HUES6 (cell line): ENCODE data around the gene ZNF862.

Source experiments
- H3K27ac ChIP-seq: 2 replicates; pipeline ENCODE4 v1.7.0; 2013; ENCODE audit warnings: low read depth, mild to moderate bottlenecking, low read length, inconsistent platforms
- H3K27me3 ChIP-seq: 2 replicates; pipeline ENCODE4 v1.6.1; 2013; ENCODE audit warnings: low read length; ENCODE audit not compliant: control insufficient read depth, insufficient read depth
- H3K36me3 ChIP-seq: 2 replicates; pipeline ENCODE4 v1.6.1; 2013; ENCODE audit warnings: low read length; ENCODE audit not compliant: control insufficient read depth, insufficient read depth
- H3K4me1 ChIP-seq: 2 replicates; pipeline ENCODE4 v1.6.1; 2013; ENCODE audit warnings: low read length; ENCODE audit not compliant: control insufficient read depth, insufficient read depth
- H3K4me3 ChIP-seq: 2 replicates; pipeline ENCODE4 v1.5.1; 2013; ENCODE audit warnings: low read depth, low read length
- H3K9ac ChIP-seq: one replicate; pipeline ENCODE4 v1.6.1; 2013; ENCODE audit warnings: mild to moderate bottlenecking, low read length
- H3K9me3 ChIP-seq: 2 replicates; pipeline ENCODE4 v1.6.1; 2013; ENCODE audit warnings: low read depth, low read length; ENCODE audit not compliant: control insufficient read depth, insufficient read depth

Gene ZNF862

GRCh38 chr7:149797771-149798170, 40.4 kb upstream of the ZNF862 start:
- Histone ChIP-seq H3K9me3 (no peaks in the 10 kb centered on the region), H3K27me3 (peaks cover 30% of the 10 kb centered on the region), H3K9ac (no peak overlapping the region), H3K4me3 (no peak overlapping the region), H3K4me1 (no peaks in the 10 kb centered on the region; the same call in 1 of the 2 replicates), H3K36me3 (no peaks in the 10 kb centered on the region), H3K27ac (no peak overlapping the region)

GRCh38 chr7:149799397-149800168, 38.6 kb upstream of the ZNF862 start:
- H3K36me3 ChIP-seq, result no peaks in the 10 kb centered on the region
- peaks cover 16% of the 10 kb centered on the region for H3K27me3 ChIP-seq
- H3K4me3 ChIP-seq, result no peak overlapping the region
- H3K9me3 ChIP-seq, result no peaks in the 10 kb centered on the region
- H3K27ac ChIP-seq, result no peak overlapping the region
- H3K9ac ChIP-seq, result no peak overlapping the region
- H3K4me1 ChIP-seq, result no peaks in the 10 kb centered on the region; the same call in 1 of the 2 replicates

GRCh38 chr7:149800169-149800555, 38.0 kb upstream of the ZNF862 start:
- H3K4me3 ChIP-seq, result no peak overlapping the region
- no peak overlapping the region for H3K27ac ChIP-seq
- H3K27me3 ChIP-seq, result peaks cover 11% of the 10 kb centered on the region
- H3K9ac ChIP-seq, result no peak overlapping the region
- H3K36me3 ChIP-seq, result no peaks in the 10 kb centered on the region
- no peaks in the 10 kb centered on the region for H3K4me1 ChIP-seq
- H3K9me3 ChIP-seq, result no peaks in the 10 kb centered on the region

- Histone ChIP-seq H3K4me1 (no peaks in the 10 kb centered on the region), H3K27me3 (peaks cover 3% of the 10 kb centered on the region; the same call in 1 of the 2 replicates), H3K36me3 (no peaks in the 10 kb centered on the region), H3K9me3 (no peaks in the 10 kb centered on the region), H3K4me3 (no peak overlapping the region), H3K9ac (no peak overlapping the region), H3K27ac (no peak overlapping the region)
Measured at GRCh38 chr7:149801002-149801566, 37.1 kb upstream of the ZNF862 start.

GRCh38 chr7:149801816-149802215, 36.4 kb upstream of the ZNF862 start:
- H3K4me1 ChIP-seq, result no peaks in the 10 kb centered on the region
- H3K27me3 ChIP-seq, result no peaks in the 10 kb centered on the region; the same call in 1 of the 2 replicates
- no peaks in the 10 kb centered on the region for H3K9me3 ChIP-seq
- H3K9ac ChIP-seq, result no peak overlapping the region
- no peak overlapping the region for H3K27ac ChIP-seq
- H3K36me3 ChIP-seq, result no peaks in the 10 kb centered on the region
- no peak overlapping the region for H3K4me3 ChIP-seq

GRCh38 chr7:149802966-149803365, 35.2 kb upstream of the ZNF862 start:
- Histone ChIP-seq H3K4me3 (no peak overlapping the region), H3K36me3 (no peaks in the 10 kb centered on the region), H3K9ac (no peak overlapping the region), H3K4me1 (no peaks in the 10 kb centered on the region), H3K9me3 (no peaks in the 10 kb centered on the region), H3K27me3 (no peaks in the 10 kb centered on the region; the same call in none of the 2 replicates), H3K27ac (no peak overlapping the region)

GRCh38 chr7:149803551-149804074, 34.6 kb upstream of the ZNF862 start:
- Histone ChIP-seq H3K27ac (no peak overlapping the region), H3K4me1 (no peaks in the 10 kb centered on the region), H3K9ac (no peak overlapping the region), H3K27me3 (no peaks in the 10 kb centered on the region; the same call in none of the 2 replicates), H3K9me3 (no peaks in the 10 kb centered on the region), H3K36me3 (no peaks in the 10 kb centered on the region), H3K4me3 (no peak overlapping the region)

- no peaks in the 10 kb centered on the region for H3K9me3 ChIP-seq
- H3K36me3 ChIP-seq, result no peaks in the 10 kb centered on the region
- H3K4me1 ChIP-seq, result no peaks in the 10 kb centered on the region
- no peak overlapping the region for H3K4me3 ChIP-seq
- H3K27ac ChIP-seq, result no peak overlapping the region
- H3K27me3 ChIP-seq, result no peaks in the 10 kb centered on the region; the same call in none of the 2 replicates
- no peak overlapping the region for H3K9ac ChIP-seq
Measured at GRCh38 chr7:149804106-149804505, 34.1 kb upstream of the ZNF862 start.

GRCh38 chr7:149806726-149807125, 31.4 kb upstream of the ZNF862 start:
- H3K9me3 ChIP-seq, result no peaks in the 10 kb centered on the region
- H3K36me3 ChIP-seq, result no peaks in the 10 kb centered on the region
- no peak overlapping the region for H3K27ac ChIP-seq
- H3K27me3 ChIP-seq, result no peaks in the 10 kb centered on the region; the same call in none of the 2 replicates
- no peak overlapping the region for H3K4me3 ChIP-seq
- H3K9ac ChIP-seq, result no peak overlapping the region
- H3K4me1 ChIP-seq, result no peaks in the 10 kb centered on the region

GRCh38 chr7:149808311-149808710, 29.9 kb upstream of the ZNF862 start:
- no peak overlapping the region for H3K27ac ChIP-seq
- no peak overlapping the region for H3K4me3 ChIP-seq
- H3K9me3 ChIP-seq, result no peaks in the 10 kb centered on the region
- H3K4me1 ChIP-seq, result peaks cover 5% of the 10 kb centered on the region; the same call in 1 of the 2 replicates
- no peaks in the 10 kb centered on the region for H3K36me3 ChIP-seq
- no peaks in the 10 kb centered on the region; the same call in none of the 2 replicates for H3K27me3 ChIP-seq
- no peak overlapping the region for H3K9ac ChIP-seq

- peaks cover 7% of the 10 kb centered on the region; the same call in 1 of the 2 replicates for H3K4me1 ChIP-seq
- no peak overlapping the region for H3K4me3 ChIP-seq
- H3K36me3 ChIP-seq, result no peaks in the 10 kb centered on the region
- no peak overlapping the region for H3K27ac ChIP-seq
- H3K27me3 ChIP-seq, result no peaks in the 10 kb centered on the region; the same call in none of the 2 replicates
- H3K9ac ChIP-seq, result no peak overlapping the region
- H3K9me3 ChIP-seq, result no peaks in the 10 kb centered on the region
Measured at GRCh38 chr7:149809215-149809614, 29.0 kb upstream of the ZNF862 start.
